HEK293 (cell line): Measurements from ENCODE around the gene SP2.

Experiments used
- CTCF ChIP-seq: fragments of 450-650 bp; formaldehyde crosslinking; IDR thresholded peaks from 2 replicates; pipeline ENCODE4 v1.5.1; 2016; ENCODE audit warnings: missing biosample characterization, missing genetic modification characterization
- ZNF146 ChIP-seq: fragments of 450-650 bp; formaldehyde crosslinking; IDR thresholded peaks from 2 replicates; pipeline ENCODE4 v1.5.1; 2016; ENCODE audit warnings: missing biosample characterization, missing genetic modification characterization
- ZNF175 ChIP-seq: fragments of 450-650 bp; formaldehyde crosslinking; IDR thresholded peaks from 2 replicates; pipeline ENCODE4 v1.5.1; 2016; ENCODE audit warnings: missing biosample characterization, missing genetic modification characterization

GRCh38 chr17:47961406-47961805 is 65.4 kb downstream of the SP2 start:
- TF ChIP-seq CTCF (tag by site-specific recombination) (no peak), ZNF175 (no peak), ZNF146 (tag by site-specific recombination) (no peak)
